GM18909 (cell line): ENCODE data around the gene SHCBP1.

Experiments used
- ATAC-seq: cut with Tn5 transposase; IDR thresholded peaks from one replicate; pipeline ENCODE4 v1.9.1; 2021; ENCODE audit warnings: mild to moderate bottlenecking; ENCODE audit not compliant: unreplicated experiment, poor library complexity

SHCBP1 gene

DNA sequence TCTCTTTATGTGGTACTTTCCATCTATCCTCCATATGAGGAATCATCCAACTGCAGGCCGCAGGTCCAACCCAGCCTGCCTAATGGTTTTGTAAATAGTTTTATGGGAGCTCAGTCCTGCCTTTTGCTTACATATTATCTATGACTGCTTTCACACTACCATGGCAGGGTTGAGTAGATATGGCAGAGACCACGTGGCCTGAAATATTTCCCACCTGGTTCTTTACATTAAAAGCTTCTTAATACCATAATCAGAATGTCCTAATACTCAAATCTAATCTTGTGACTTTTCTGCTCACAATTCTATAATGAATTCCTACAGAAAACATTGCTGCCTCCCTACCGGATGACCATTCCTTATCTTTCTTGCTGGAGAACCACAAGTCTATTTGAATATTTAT lies 71.7 kb downstream of the SHCBP1 start:
- ATAC-seq, result no peak
